Tibial artery (tissue), 4 donors: ENCODE results near the gene ZDHHC23.

Experiments used
- DNase-seq, 2 donors: peaks; one replicate each; pipeline ENCODE4 v3.0.0-alpha.2; 2019
- H3K27ac ChIP-seq, 2 donors: fragments of 200-600 bp; sonication (generic) in 1 of 2; 1 replicate in 1 of 2; 2 replicates in 1 of 2; pipeline ENCODE4 v1.5.1; 2018 to 2019; ENCODE audit warnings: mild to moderate bottlenecking in 1 of 2
- H3K27me3 ChIP-seq, 2 donors: fragments of 200-600 bp; sonication (generic) in 1 of 2; one replicate each; pipeline versions ENCODE4 v1.5.1 to v1.6.0; 2016 to 2019
- H3K36me3 ChIP-seq, 3 donors: fragments of 200-600 bp; sonication (generic) in 2 of 3; one replicate each; pipeline ENCODE4 v1.5.1; 2016 to 2019; ENCODE audit warnings: mild to moderate bottlenecking in 2 of 3
- H3K4me1 ChIP-seq, 4 donors: fragments of 200-600 bp; sonication (generic) in 2 of 4; 1 replicate in 3 of 4; 2 replicates in 1 of 4; pipeline ENCODE4 v1.5.1; 2016 to 2019
- H3K4me3 ChIP-seq, 2 donors: fragments of 200-600 bp; sonication (generic) in 1 of 2; 1 replicate in 1 of 2; 2 replicates in 1 of 2; pipeline ENCODE4 v1.5.1; 2018 to 2019; ENCODE audit warnings: mild to moderate bottlenecking in 2 of 2
- H3K9me3 ChIP-seq, 3 donors: fragments of 200-600 bp; sonication (generic) in 1 of 3; one replicate each; pipeline ENCODE4 v1.5.1; 2016 to 2019
- CTCF ChIP-seq, 2 experiments: fragments of 200-600 bp in 1 of 2; fragments of 450-650 bp in 1 of 2; IDR thresholded peaks; one replicate each; pipeline ENCODE4 v1.5.1; 2017 to 2019; ENCODE audit warnings: antibody characterized with exemption in 2 of 2, mild to moderate bottlenecking in 1 of 2, moderate library complexity in 1 of 2
- intact Hi-C: fragments of 100-400 bp; cut with DNase I; formaldehyde crosslinking; loops from one replicate; pipeline ENCODE4 v1.15.0; 2023; ENCODE audit warnings: low total_unique reads

The ZDHHC23 gene

GRCh38 chr3:113968986-113969385 lies 21.2 kb downstream of the ZDHHC23 start:
- intact Hi-C loops = no loop called here
- H3K36me3 ChIP-seq = peaks cover under 1 to 5% (median 4%) of the 10 kb centered on the region in 3 donors
- no peaks in the 10 kb centered on the region for H3K27me3 ChIP-seq
- H3K27ac ChIP-seq = no peak overlapping the region
- no peak overlapping the region for H3K4me3 ChIP-seq
- TF ChIP-seq CTCF (IDR thresholded peaks at IDR 0.05) = no peak
- H3K9me3 ChIP-seq = peaks cover 0 to 18% (median 6%) of the 10 kb centered on the region in 3 donors
- H3K4me1 ChIP-seq = no peaks in the 10 kb centered on the region
- DNase-seq = no peak

- no peak for DNase-seq
- Histone ChIP-seq H3K27me3 (no peaks in the 10 kb centered on the region), H3K36me3 (peaks cover 13 to 41% (median 34%) of the 10 kb centered on the region in 3 donors), H3K4me1 (no peaks in the 10 kb centered on the region), H3K9me3 (peaks cover 0 to 16% (median 6%) of the 10 kb centered on the region in 3 donors), H3K4me3 (no peak overlapping the region), H3K27ac (no peak overlapping the region)
- intact Hi-C loops = no loop called here
- no peak for TF ChIP-seq CTCF (IDR thresholded peaks at IDR 0.05)
These were observed 30.0 kb downstream of the ZDHHC23 start for GRCh38 chr3:113977822-113978221.

- H3K27ac ChIP-seq = no peak overlapping the region
- no peak for TF ChIP-seq CTCF (IDR thresholded peaks at IDR 0.05)
- DNase-seq = no peak
- intact Hi-C loops = no loop called here
- H3K4me3 ChIP-seq = no peak overlapping the region
- peaks cover 21 to 42% (median 33%) of the 10 kb centered on the region in 3 donors for H3K36me3 ChIP-seq
- H3K27me3 ChIP-seq = no peaks in the 10 kb centered on the region
- no peaks in the 10 kb centered on the region for H3K9me3 ChIP-seq
- no peaks in the 10 kb centered on the region for H3K4me1 ChIP-seq
These were observed 32.1 kb downstream of the ZDHHC23 start for GRCh38 chr3:113979916-113980315.

- Histone ChIP-seq H3K4me3 (no peak overlapping the region), H3K36me3 (peaks cover 23 to 59% (median 23%) of the 10 kb centered on the region in 3 donors), H3K9me3 (no peaks in the 10 kb centered on the region), H3K4me1 (no peaks in the 10 kb centered on the region), H3K27me3 (no peaks in the 10 kb centered on the region), H3K27ac (no peak overlapping the region)
- TF ChIP-seq CTCF (IDR thresholded peaks at IDR 0.05) = no peak
- intact Hi-C loops = no loop called here
- DNase-seq = no peak
These were observed 34.0 kb downstream of the ZDHHC23 start for GRCh38 chr3:113981803-113982202.

DNA sequence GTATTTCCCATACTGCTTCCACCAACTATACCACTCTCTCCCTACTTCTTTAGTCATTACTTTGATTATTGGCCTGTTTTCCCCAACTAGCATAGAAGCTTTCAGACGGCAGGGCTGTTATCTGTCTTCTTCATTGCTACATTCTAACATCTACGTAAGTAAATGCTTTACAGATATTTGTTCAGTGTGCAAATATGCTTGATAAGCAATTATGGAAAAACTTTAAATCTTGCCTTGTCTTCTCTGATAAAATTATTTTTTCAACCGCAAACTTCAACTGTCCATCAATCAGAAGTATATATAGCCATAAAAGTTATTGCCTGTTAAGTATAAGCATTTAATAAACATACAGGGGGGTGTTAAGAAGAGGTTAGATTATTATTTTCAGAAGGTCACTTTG lies 35.7 kb downstream of the ZDHHC23 start:
- Histone ChIP-seq H3K9me3 (no peaks in the 10 kb centered on the region), H3K4me1 (no peaks in the 10 kb centered on the region), H3K27me3 (no peaks in the 10 kb centered on the region), H3K27ac (no peak overlapping the region), H3K4me3 (no peak overlapping the region), H3K36me3 (peaks cover 11 to 48% (median 13%) of the 10 kb centered on the region in 3 donors)
- intact Hi-C loops = no loop called here
- no peak for DNase-seq
- no peak for TF ChIP-seq CTCF (IDR thresholded peaks at IDR 0.05)

- no peak overlapping the region for H3K4me3 ChIP-seq
- DNase-seq = no peak
- intact Hi-C loops = no loop called here
- TF ChIP-seq CTCF (IDR thresholded peaks at IDR 0.05) = no peak
- H3K4me1 ChIP-seq = no peaks in the 10 kb centered on the region
- H3K36me3 ChIP-seq = peaks cover 9 to 32% (median 17%) of the 10 kb centered on the region in 3 donors
- no peaks in the 10 kb centered on the region for H3K27me3 ChIP-seq
- no peaks in the 10 kb centered on the region for H3K9me3 ChIP-seq
- no peak overlapping the region for H3K27ac ChIP-seq
These were observed 37.7 kb downstream of the ZDHHC23 start for GRCh38 chr3:113985541-113985940.
